GM12878 (cell line): ENCODE measurements around the gene ZNF302. TPM values are rescaled to one million over a fixed set of nuclear protein-coding genes. Genes with fewer than 3 reads are reported as not detected.

Source experiments
- ATAC-seq: fragments of 200-7000 bp; cut with Tn5 transposase; 3 replicates; pipeline ENCODE4 v1.9.1; 2020; ENCODE audit warnings: mild to moderate bottlenecking, moderate library complexity
- BruUV-seq: library from RNA; stranded (reverse); fragments of 400-500 nt; replicated peaks from 2 replicates; lab custom pipeline; 2021; lab: Mats Ljungman, UMichigan
- CTCF ChIA-PET: fragments of 300-600 bp; sonication (Branson Sonifier 250); formaldehyde crosslinking; extraction: SDS; loops from one replicate; lab custom pipeline; 2021; ENCODE audit warnings: inconsistent platforms; lab: Yijun Ruan, JAX
- POLR2A ChIA-PET: fragments of 350-600 bp; formaldehyde crosslinking; extraction: SDS; loops from one replicate; lab custom pipeline; 2021; ENCODE audit warnings: inconsistent platforms; lab: Charles Lee
- RAD21 ChIA-PET: fragments of 300-600 bp; sonication (Branson Sonifier 250); formaldehyde crosslinking; loops from one replicate; lab custom pipeline; 2023; ENCODE audit warnings: antibody characterized with exemption; ENCODE audit not compliant: unreplicated experiment; lab: Charles Lee
- SMC1A ChIA-PET: fragments of 300-600 bp; sonication (Branson Sonifier 250); formaldehyde crosslinking; loops from one replicate; lab custom pipeline; 2023; ENCODE audit not compliant: unreplicated experiment, uncharacterized antibody; lab: Charles Lee
- DNase-seq: peaks from one replicate; pipeline ENCODE4 v3.0.0-alpha.2; 2011; ENCODE audit warnings: low read depth, low spot score
- FAIRE-seq: peaks from 3 replicates; lab custom pipeline; 2011; peaks lifted over from hg19 to GRCh38; lab: Jason Lieb, UNC
- H2AFZ ChIP-seq: 2 replicates; pipeline ENCODE4 v1.6.0; 2011; ENCODE audit warnings: low read depth, low read length, control low read depth; ENCODE audit not compliant: control insufficient read depth
- H3K27ac ChIP-seq: 2 replicates; pipeline ENCODE4 v1.5.1; 2011; ENCODE audit warnings: control low read depth; ENCODE audit not compliant: control insufficient read depth, insufficient read depth
- H3K27me3 ChIP-seq, 2 experiments: replicated peaks in 1 of 2; 2 replicates each; pipeline versions ENCODE4 v1.6.0 to v1.6.1; 2011; ENCODE audit warnings: low read length in 1 of 2; ENCODE audit not compliant: control insufficient read depth in 2 of 2, insufficient read depth in 2 of 2
- H3K36me3 ChIP-seq, 2 experiments: 2 replicates each; pipeline ENCODE4 v1.5.1; 2011; ENCODE audit warnings: low read length in 1 of 2; ENCODE audit not compliant: control insufficient read depth in 2 of 2, insufficient read depth in 2 of 2
- H3K4me1 ChIP-seq: 2 replicates; pipeline ENCODE4 v1.6.1; 2011; ENCODE audit warnings: mild to moderate bottlenecking, low read length, moderate library complexity, mixed read lengths; ENCODE audit not compliant: control insufficient read depth, insufficient read depth
- H3K4me2 ChIP-seq: 2 replicates; pipeline ENCODE4 v1.6.0; 2011; ENCODE audit warnings: control low read depth; ENCODE audit not compliant: control insufficient read depth, insufficient read depth
- H3K4me3 ChIP-seq: fragments of 200-600 bp; sonication (generic); 2 replicates; pipeline ENCODE4 v1.5.1; 2016
- H3K79me2 ChIP-seq: 2 replicates; pipeline ENCODE4 v1.6.0; 2011; ENCODE audit warnings: low read length; ENCODE audit not compliant: control insufficient read depth, insufficient read depth
- H3K9ac ChIP-seq: 2 replicates; pipeline ENCODE4 v1.8.0; 2011; ENCODE audit warnings: low read length, control low read depth, mixed read lengths; ENCODE audit not compliant: control insufficient read depth, insufficient read depth
- H3K9me3 ChIP-seq: replicated peaks from 3 replicates; pipeline ENCODE4 v1.5.1; 2011; ENCODE audit warnings: mild to moderate bottlenecking, low read length; ENCODE audit not compliant: control insufficient read depth, insufficient read depth
- H4K20me1 ChIP-seq: 2 replicates; pipeline ENCODE4 v1.6.0; 2011; ENCODE audit not compliant: control insufficient read depth, insufficient read depth
- EGR1 ChIP-seq, 2 experiments: IDR thresholded peaks; 1 replicate in 1 of 2; 2 replicates in 1 of 2; pipeline ENCODE4 v1.6.1; 2011 to 2012; ENCODE audit warnings: low read depth in 2 of 2, low read length in 2 of 2, borderline replicate concordance in 1 of 2, mild to moderate bottlenecking in 1 of 2, moderate library complexity in 1 of 2
- EP300 ChIP-seq, 2 experiments: fragments of 150-350 bp in 1 of 2; IDR thresholded peaks; 2 replicates each; pipeline ENCODE4 v1.6.1; 2011 to 2012; ENCODE audit warnings: low read depth in 2 of 2, low read length in 2 of 2, borderline replicate concordance in 1 of 2, improper control_type of control experiment in 1 of 2, inconsistent platforms in 1 of 2; ENCODE audit not compliant: control insufficient read depth in 1 of 2
- FOXK2 ChIP-seq: fragments of 450-650 bp; IDR thresholded peaks from 2 replicates; pipeline ENCODE4 v1.6.1; 2017; ENCODE audit warnings: mild to moderate bottlenecking, moderate library complexity
- KDM1A ChIP-seq: fragments of 200-600 bp; sonication (generic); IDR thresholded peaks from 2 replicates; pipeline ENCODE4 v1.6.1; 2016; ENCODE audit warnings: borderline replicate concordance
- MAX ChIP-seq: IDR thresholded peaks from 2 replicates; pipeline ENCODE4 v1.6.1; 2012; ENCODE audit warnings: low read depth, low read length, improper control_type of control experiment
- POLR2AphosphoS2 ChIP-seq: IDR thresholded peaks from 2 replicates; pipeline ENCODE4 v1.6.1; 2011; ENCODE audit warnings: low read depth, mild to moderate bottlenecking, low read length, improper control_type of control experiment, moderate library complexity
- SIN3A ChIP-seq: IDR thresholded peaks from 2 replicates; pipeline ENCODE4 v1.6.1; 2012; ENCODE audit warnings: low read depth, low read length, improper control_type of control experiment
- SKIL ChIP-seq: fragments of 450-650 bp; IDR thresholded peaks from 2 replicates; pipeline ENCODE4 v1.6.1; 2017; ENCODE audit warnings: mild to moderate bottlenecking, low read depth, inconsistent platforms; ENCODE audit not compliant: poor library complexity, severe bottlenecking
- SMC3 ChIP-seq: IDR thresholded peaks from 2 replicates; pipeline ENCODE4 v1.6.1; 2011; ENCODE audit warnings: low read length, improper control_type of control experiment, borderline replicate concordance
- STAT1 ChIP-seq: fragments of 450-650 bp; conservative IDR thresholded peaks from 2 replicates; pipeline ENCODE4 v1.6.1; 2014; ENCODE audit warnings: antibody characterized with exemption, mild to moderate bottlenecking
- SUZ12 ChIP-seq: fragments of 200-600 bp; sonication (generic); IDR thresholded peaks from one replicate; pipeline ENCODE4 v1.6.1; 2018; ENCODE audit warnings: antibody characterized with exemption, mild to moderate bottlenecking; ENCODE audit not compliant: unreplicated experiment
- TAF1 ChIP-seq: IDR thresholded peaks from 2 replicates; pipeline ENCODE4 v1.6.1; 2011; ENCODE audit warnings: mild to moderate bottlenecking, low read depth, low read length, borderline replicate concordance
- USF1 ChIP-seq: IDR thresholded peaks from 2 replicates; pipeline ENCODE4 v1.6.1; 2011; ENCODE audit warnings: borderline replicate concordance, low read depth, mild to moderate bottlenecking, moderate library complexity, mixed read lengths, low read length; ENCODE audit not compliant: insufficient read depth; ENCODE audit errors: extremely low read length
- ZZZ3 ChIP-seq: IDR thresholded peaks from 2 replicates; pipeline ENCODE4 v1.6.1; 2011; ENCODE audit warnings: low read depth; ENCODE audit not compliant: control insufficient read depth, insufficient read length
- WGBS: methylation state at CpG from one replicate; pipeline ENCODE4 v1.1.6; 2016; ENCODE audit warnings: low lambda C conversion rate; ENCODE audit not compliant: insufficient replicate concordance, insufficient coverage; ENCODE audit errors: missing lambda C conversion rate; 5-methylcytosine and 5-hydroxymethylcytosine counted together
- in situ Hi-C: fragments of 300-500 bp; cut with MboI; formaldehyde crosslinking; loops from 9 replicates; pipeline ENCODE4 v1.14.3; 2018; ENCODE audit warnings: mixed read lengths
- intact Hi-C: fragments of 100-400 bp; cut with micrococcal nuclease; formaldehyde crosslinking; loops from one replicate; pipeline ENCODE4 v1.14.2; 2022; ENCODE audit not compliant: unreplicated experiment
- polyA plus RNA-seq, 11 experiments: library from polyadenylated mRNA; depleted of rRNA in 4 of 11; unstranded in 6 of 11; stranded (reverse) in 5 of 11; fragments of >200 nt; fragmentation: Nextera tagmentation in 4 of 11; fragmentation: Illumina TruSeq in 1 of 11; extraction: Ambion mirVana in 4 of 11; extraction: Trizol in 1 of 11; gene quantifications; 1 replicate in 1 of 11; 2 replicates in 10 of 11; pipeline versions ENCODE4 v1.2.1 to v1.2.3, GENCODE V29; 2011 to 2016; ENCODE audit warnings: inconsistent platforms in 2 of 11, missing spikeins in 2 of 11, low read depth in 1 of 11
- total RNA-seq, 4 experiments: library from RNA; depleted of rRNA in 3 of 4; stranded (reverse); fragments of >200 nt in 3 of 4; fragmentation: Illumina TruSeq in 1 of 4; extraction: Trizol in 1 of 4; gene quantifications; 2 replicates each; pipeline versions ENCODE4 v1.2.1 to v1.2.3, GENCODE V29; 2013 to 2021

ZNF302 gene
- total and polyA plus RNA-seq, 10 of the 15 experiments (the other 5 are each of a cell fraction or from before 2014, with no cell fraction given) = 8.4 to 35.4 (median 19.7) TPM

- FAIRE-seq = no peak
- ChIA-PET POLR2A (no interaction called here), SMC1A (no interaction called here), CTCF (interaction anchor here (1.1 to 1.5 kb wide), 2 partner anchors 35 to 58 kb away, joined by 3 to 6 read pairs; no protein-coding TSS in a partner anchor), RAD21 (no interaction called here)
- Histone ChIP-seq H3K4me1 (peaks cover 10% of the 10 kb centered on the region), H3K27ac (no peak overlapping the region), H3K9ac (no peak overlapping the region), H2AFZ (no peak overlapping the region), H3K9me3 (peaks cover 18% of the 10 kb centered on the region), H3K36me3 (peaks cover 0 to 10% of the 10 kb centered on the region in 2 experiments; a peak in 2 of 4 replicates), H3K27me3 (no peaks in the 10 kb centered on the region), H4K20me1 (no peaks in the 10 kb centered on the region), H3K79me2 (peaks cover 4% of the 10 kb centered on the region)
- 81% methylated on average over 3 of the region's 3 CpGs for WGBS
- in situ Hi-C loops = no loop called here
- intact Hi-C loops = loop anchor here (5.0 kb wide), 1 partner anchor 503 kb away; the partner anchor contains the start of gene LSM14A
- no peak for ATAC-seq
- DNase-seq = no peak
- no TSS peak for BruUV-seq
- TF ChIP-seq ZZZ3 (no peak), USF1 (no peak), SMC3 (no peak), FOXK2 (no peak), EGR1 (IDR thresholded peaks at IDR 0.05; ENCODE audit: borderline replicate concordance in 1 of 2, low read depth in 2 of 2, low read length in 2 of 2) (no peak), KDM1A (no peak), POLR2AphosphoS2 (no peak), SKIL (no peak), SIN3A (no peak), TAF1 (no peak), SUZ12 (no peak), MAX (no peak), STAT1 (no peak), EP300 (IDR thresholded peaks at IDR 0.05; ENCODE audit: borderline replicate concordance in 1 of 2, control insufficient read depth in 1 of 2, low read depth in 2 of 2, low read length in 2 of 2) (no peak)
- TF ChIP-seq, all 136 proteins: peak for 0
- Histone ChIP-seq H3K4me3 (no peak overlapping the region), H3K4me2 (no peak overlapping the region)
Measured at GRCh38 chr19:34675250-34675649, 2.2 kb upstream of the ZNF302 start.
